HG02970 (cell line): ENCODE data around the gene ZHX3.
"Not testable (repeated sequence)": the region's sequence is repeated elsewhere in the genome, so short reads cannot be mapped to it uniquely, and the experiment has no call there.

Experiments
- ATAC-seq: cut with Tn5 transposase; IDR thresholded peaks from one replicate; pipeline ENCODE4 v1.9.1; 2021; ENCODE audit warnings: mild to moderate bottlenecking, moderate library complexity, moderate number of reproducible peaks; ENCODE audit not compliant: unreplicated experiment, low FRiP score

Gene ZHX3

GRCh38 chr20:41141153-41141815 lies 176.2 kb downstream of the ZHX3 start:
- no peak for ATAC-seq

GRCh38 chr20:41140226-41141133 lies 177.1 kb downstream of the ZHX3 start:
- no peak for ATAC-seq

DNA sequence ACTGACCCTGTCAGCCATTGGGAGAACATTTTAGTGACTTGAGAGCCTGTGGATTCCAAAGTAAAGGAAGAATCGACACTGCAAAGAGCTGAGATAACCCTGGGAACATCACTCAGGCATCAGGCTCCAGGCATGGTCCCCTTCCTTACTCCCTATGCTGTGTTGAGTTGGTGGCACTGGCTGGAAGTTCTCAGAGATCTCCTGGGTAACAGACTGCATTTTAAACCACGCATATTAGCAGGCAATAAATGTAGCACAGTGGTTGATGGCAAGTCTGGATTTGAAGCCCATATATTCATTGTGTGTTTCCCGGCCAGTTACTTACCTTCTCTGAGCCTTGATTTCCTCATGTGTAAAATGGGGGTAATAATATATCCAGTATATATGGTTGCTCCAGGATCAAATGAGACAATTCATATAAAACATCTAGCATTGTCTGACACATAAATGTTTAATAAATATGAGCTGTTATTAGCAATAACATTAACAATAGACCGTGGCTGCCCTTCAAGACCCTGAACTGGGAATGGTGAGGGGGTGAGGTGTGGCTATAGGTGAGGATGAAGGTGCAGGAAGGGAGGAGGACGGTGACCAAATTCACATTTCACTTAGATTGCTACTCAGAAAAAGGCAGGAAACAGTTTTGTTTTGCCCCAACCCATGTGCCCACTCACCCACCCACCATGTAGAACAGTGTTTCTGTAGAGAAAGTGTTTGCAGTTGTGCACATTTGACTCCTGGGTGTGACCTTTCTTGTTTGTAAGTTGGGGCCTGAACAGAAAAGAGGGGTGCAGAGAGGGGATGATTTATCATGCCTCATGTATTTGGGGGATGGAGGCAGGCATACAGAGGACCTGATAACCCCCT lies 178.1 kb downstream of the ZHX3 start:
- no peak for ATAC-seq

- no peak for ATAC-seq
These were observed 178.9 kb downstream of the ZHX3 start for GRCh38 chr20:41138475-41139226.

GRCh38 chr20:41137614-41138474 lies 179.7 kb downstream of the ZHX3 start:
- peak; percentile 16 for ATAC-seq

GRCh38 chr20:41136680-41137613 lies 180.6 kb downstream of the ZHX3 start, which contains the start of gene PLCG1:
PLCG1 (plus strand) TSS chr20:41137543; CDS start chr20:41137642, 99 bp downstream.
- peak; percentile 51 for ATAC-seq

- ATAC-seq, result no peak
These were observed 181.4 kb downstream of the ZHX3 start for GRCh38 chr20:41135888-41136679.

DNA sequence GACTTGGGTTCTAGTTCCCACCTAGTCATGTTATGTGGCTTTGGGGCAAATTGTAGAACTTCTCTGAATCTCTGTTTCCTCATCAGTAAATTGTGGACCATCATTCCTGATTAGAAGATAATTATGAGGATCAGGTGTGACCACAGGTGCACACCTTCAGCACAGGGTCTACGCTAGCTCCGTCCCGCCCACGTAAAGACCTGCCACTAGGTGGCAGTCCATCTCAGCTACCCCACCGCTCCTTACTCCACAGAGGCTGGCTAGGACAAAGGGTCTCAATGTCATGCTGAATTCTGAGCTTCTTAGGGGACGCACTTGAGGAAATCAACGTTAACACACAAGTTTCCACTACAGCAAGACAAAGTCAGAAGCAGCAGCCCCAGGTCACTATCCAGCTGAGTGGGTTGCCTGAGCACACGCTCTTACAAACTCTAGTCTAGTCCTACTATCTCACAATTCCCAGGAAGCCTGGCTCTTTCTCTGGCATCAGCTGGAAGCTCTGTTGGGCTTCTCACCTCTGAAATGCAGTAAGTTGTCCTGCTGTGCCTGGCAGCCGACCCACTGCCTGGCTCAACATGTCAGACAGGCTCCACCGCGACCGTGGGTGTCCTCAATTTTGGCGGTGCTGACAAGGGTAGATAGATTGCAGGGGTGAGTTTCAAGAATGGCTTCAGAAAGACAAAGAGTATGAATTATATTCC lies 182.2 kb downstream of the ZHX3 start:
- no peak for ATAC-seq

DNA sequence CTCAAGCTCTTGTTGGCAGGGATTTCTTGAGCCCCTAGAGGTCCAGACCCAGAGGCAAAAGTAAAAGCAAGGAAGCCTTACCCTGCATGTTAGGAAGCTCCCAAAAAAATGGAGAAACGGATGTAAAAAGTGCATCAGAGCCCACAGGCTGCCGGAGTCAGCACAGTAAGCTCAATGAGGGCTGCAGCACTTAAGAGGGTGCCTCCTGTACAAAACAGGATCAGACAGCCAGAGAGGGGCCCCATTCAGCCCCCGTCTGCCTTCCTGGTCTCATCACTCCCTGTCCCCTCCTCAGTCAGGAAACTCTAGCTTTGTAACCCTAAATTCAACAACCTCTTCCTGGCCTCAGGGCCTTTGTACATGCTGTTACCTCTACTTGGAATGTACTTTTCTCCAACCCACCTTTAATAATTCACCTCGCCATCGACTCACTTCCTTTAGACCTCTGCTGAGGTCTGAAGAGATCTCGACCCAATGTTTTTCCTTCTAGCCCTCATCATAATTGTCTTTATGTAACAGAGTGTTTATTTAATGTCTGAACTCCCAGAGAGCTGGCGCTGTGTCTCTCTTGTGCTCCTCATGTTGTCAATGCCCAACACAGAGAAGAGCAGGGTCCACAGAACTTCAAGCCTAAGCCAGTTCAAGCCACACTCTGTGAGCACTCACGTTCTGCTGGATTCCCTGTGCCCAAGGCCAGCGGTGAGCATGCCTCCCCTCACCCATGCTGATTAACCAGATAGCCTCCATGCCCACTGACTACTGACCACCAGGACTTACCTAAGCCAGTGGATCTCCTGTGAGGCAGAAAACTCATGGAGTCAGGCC lies 183.0 kb downstream of the ZHX3 start:
- ATAC-seq, result no peak

GRCh38 chr20:41133709-41134361 lies 183.7 kb downstream of the ZHX3 start:
- ATAC-seq, result peak; percentile 36

- ATAC-seq, result not testable (repeated sequence)
These were observed 185.1 kb downstream of the ZHX3 start for GRCh38 chr20:41132388-41132775.

DNA sequence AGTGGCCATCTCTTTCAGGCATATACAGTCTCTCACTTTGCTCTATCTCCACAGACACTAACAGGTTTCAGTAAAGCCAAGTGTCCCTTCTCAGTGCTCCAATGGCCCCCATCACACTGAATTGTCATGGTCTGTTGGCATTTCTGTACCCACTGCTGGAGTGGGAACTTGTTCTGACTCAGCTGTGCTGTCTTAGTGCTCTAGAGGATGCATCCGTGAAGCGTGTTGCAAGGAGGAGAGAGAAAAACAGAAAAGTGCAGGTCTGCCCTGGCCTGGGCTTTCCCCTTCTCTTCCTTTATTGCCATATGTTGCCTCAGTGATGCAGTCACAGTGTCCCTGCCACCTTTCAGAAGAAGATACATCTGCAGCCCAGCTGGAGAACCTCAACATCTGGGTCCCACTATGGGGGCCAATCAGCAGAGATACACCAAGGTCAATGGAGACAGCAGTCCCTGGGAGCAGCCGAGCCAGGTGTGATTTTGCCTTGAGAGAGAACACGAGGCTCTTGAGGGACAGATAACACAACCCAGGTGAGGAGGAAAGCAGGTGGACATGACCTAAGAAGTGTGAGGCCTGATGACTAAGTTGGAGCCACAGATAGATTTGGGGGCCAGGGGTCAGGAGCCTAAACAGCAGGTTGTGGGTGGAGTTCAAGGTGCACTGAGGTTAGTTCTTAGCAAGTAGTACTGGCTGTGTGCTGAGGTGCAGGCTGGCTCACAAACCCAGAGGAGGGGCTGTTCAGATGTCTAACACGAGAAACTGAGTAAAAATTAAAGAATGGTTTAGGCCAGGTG lies 185.7 kb downstream of the ZHX3 start:
- ATAC-seq, result no peak
